ENCODE measurements around the gene ZNF672.
"Not testable (repeated sequence)": the region's sequence is repeated elsewhere in the genome, so short reads cannot be mapped to it uniquely, and the experiment has no call there.

ZNF672 gene

DNA sequence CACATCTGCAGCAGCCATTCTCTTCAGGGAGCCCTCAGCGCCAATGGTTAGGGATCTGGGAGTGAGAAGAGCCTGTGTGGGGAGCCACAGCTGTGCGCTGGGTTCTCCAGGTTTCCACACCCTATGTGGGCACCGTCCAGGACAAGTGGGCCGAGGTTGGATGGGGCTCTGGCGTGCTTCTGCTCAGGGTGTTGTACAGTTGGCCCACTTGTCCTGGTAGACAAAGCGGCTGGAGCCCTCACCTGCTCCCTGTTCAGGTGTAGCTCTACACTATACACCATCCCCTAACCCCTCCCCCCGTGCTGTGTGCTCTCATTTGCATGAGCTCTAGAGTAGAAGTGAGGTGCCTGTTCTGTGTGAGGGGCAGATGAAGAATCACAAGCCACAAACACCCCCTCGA, 24.5 kb upstream of the ZNF672 start:
- no peak for DNase-seq

DNA sequence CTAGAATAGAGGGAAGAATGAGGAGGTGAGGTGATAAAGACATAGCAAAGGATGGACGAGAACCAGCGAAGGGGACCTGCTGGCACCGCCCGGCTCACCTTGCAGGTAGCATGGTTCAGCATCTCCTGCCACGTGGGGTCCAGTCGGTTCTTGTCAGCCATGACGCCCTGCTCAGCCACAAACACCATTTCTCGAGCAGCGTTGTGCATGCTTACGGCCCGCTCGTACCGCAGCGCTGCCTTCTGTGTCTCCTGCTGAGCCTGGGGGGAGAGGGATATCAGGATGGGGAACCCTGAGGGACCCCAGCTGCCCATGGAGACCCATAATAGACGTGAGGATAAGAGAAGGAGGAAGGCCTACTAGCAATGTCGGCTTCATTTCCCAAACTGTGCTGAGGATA, 23.7 kb upstream of the ZNF672 start:
- no peak for DNase-seq

DNA sequence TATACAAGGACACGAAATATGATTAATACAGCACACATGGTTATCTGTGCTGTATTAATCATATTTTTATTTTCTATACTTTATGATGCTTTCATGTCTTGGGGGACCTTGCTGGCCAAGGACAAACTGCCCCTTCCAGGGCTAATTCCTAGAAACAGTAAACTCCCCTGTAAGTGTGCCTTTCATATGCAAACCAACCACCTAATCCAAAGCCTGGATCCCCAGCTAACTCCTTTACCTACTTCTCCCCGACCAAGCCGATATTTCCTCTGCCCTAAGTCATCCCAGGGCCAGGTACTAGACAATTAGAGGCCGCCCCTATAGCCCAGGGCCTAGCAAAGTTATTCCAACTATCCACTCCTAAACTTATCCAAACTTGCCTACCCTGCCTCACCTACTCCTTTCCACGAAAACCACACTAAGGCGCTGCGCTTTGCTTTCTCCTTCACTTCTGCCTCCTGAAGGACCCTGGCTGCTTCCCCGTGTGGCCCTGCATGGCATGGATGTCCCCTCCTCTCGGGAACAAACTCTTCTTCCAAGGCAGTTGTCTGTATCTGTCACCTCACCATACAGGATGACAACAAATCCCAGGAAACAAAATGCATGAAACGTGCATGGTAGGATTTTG, 22.5 kb upstream of the ZNF672 start:
- no peak for DNase-seq

- no peak for DNase-seq
These were observed 21.8 kb upstream of the ZNF672 start for GRCh38 chr1:248816042-248816851.

DNA sequence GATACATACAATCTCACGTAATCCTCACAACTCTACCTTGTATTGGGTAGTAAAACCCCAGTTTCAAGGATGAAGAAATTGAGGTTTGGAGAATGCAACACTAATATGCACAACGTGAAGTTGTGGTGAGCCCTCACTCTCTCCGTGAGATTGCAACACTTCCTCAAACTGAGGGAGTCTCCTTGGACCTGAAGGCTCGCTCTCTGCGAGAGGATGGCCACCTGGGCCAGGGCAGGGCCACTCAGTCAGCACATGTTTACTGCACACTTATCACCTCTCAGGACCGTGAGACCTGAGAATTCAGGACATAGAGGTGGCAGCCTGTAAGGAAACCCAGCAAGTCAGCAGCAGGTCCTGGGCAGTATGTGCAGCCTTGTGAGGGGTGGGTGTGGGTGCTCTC, 21.0 kb upstream of the ZNF672 start:
- no peak for DNase-seq

DNA sequence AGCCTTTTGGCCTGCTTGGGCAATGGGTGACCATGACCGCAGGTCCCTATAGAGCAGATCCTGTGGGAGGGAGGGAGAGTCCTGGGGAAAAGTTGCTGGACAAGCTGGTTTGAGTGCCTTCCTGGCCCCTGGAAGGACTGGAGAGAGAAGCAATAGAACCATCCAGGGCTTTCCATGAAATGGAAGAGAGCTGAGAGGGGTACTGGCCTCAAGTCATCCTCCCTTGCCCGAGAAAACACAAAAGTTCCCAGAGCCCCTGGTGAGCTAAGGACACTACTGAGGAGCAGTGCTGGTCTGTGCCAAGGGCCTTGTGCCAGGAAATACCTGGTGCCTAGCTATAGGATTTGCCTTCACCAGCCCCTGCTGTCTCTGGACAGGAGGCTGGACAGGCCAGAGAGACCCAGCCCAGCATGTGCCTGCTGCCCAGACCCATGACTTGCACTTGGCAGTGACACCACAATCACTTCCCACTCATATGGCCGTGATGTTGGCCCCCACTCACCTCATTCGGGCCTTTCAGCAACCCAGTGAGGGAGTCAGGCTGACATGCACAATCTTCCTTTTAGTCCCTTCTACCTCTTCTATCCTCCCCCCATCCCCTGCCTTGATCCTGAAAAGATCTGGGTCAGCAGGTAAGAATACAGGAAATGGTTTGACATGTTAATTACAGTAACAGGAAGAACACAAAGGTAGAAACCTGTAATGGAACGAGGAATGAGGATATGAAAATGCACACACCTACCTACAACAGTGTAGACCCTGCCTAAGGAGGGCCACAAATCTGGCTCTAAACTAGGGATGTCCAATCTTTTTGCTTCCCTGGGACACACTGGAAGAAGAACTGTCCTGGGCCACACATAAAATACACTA, 19.3 kb upstream of the ZNF672 start:
- no peak for DNase-seq

GRCh38 chr1:248820041-248820585, 17.9 kb upstream of the ZNF672 start:
- DNase-seq = peak; percentile 6

GRCh38 chr1:248821101-248821500, 16.9 kb upstream of the ZNF672 start:
- DNase-seq = peak; percentile 3

DNA sequence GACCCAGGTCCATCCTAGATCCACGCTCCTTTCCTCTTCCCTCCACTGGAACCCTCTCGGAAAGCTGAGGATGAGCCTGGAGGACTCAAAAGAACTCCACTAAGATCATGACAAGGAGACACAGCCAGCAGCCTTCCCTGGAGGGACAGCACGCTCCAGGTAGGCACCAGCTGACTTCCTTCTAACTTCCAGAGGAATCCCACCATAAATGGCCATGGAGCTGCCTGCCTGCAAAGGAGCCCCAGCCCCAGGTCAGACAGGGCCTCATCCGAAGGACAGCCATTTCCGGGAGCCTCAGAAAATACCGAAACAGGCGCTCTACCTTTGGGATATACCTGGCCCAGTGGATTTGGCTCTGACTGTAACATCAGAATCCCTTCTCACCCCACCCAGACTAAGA, 16.4 kb upstream of the ZNF672 start:
- DNase-seq = peak; percentile 2

- DNase-seq = peak; percentile 3
These were observed 15.6 kb upstream of the ZNF672 start for GRCh38 chr1:248822148-248823032.

GRCh38 chr1:248823517-248824001, 14.5 kb upstream of the ZNF672 start:
- no peak for DNase-seq

DNA sequence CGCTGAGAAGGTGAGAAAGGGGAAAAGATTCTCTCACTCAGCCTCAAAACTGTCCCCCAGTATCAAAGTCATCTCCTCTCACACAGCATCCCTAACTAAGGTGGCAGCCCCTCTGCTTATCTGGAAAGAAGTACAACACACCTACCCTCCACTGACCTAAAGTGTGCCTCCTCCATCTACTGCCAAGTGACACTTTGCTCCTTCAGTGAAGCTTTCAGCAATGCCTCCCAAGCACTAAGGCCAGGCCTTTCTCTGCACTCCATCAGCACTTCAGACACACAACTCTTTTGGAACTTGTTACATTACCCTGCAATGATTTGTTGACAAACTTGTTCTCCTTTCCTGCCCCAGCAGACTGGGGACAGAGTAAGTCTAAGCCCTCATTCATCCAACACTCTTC, 13.7 kb upstream of the ZNF672 start:
- no peak for DNase-seq

- DNase-seq = no peak
These were observed 13.3 kb upstream of the ZNF672 start for GRCh38 chr1:248824701-248825100.

- no peak for DNase-seq
These were observed 12.9 kb upstream of the ZNF672 start for GRCh38 chr1:248825136-248825535.

GRCh38 chr1:248825573-248825908, 12.5 kb upstream of the ZNF672 start:
- DNase-seq = no peak

DNA sequence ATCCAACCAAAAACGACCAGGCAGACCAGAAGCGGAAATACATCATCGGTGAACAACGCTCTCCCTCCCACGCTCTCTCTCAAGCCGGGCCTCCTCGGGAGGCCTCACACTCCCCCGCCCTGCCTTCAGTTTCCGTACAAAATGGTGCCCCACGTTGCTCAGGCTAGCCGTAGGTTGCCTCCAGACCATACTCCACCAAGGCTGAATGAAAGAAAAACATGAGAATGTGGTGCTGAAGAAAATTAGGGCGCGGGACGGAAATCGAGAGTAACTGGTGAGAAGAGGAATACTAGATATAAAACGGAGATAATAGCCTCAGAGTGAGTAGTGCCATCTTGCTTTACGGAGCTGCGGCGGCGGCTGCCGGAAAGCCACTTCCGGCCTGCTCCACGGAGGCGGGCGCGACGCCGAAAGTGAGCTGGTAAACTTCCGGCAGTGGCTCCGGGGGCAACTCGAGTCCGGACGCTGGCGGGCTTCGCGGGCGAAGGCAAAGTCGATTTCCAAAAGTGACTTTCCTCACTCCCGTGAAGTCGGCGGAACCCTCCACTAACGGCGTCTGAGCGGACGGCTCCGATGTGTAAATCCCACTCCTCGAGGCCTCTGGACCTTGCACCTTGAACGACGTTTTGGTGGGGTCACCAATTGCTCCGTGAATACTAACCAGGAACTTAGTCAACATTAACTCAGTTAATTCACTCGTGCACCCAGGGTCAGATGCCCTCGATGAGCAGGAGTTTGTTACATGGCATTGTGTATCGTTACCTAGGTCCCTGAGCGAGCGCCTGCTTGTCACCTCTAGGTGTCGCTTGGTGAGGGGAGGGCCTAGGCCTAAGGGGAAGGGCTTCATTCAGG, 11.9 kb upstream of the ZNF672 start, which contains the start of gene SH3BP5L:
Gene SH3BP5L (minus strand): TSS at position 7 of the 852 bp plus-strand sequence. CDS start 980 bp downstream, outside the sequence.
- peak; percentile 82 for DNase-seq

DNA sequence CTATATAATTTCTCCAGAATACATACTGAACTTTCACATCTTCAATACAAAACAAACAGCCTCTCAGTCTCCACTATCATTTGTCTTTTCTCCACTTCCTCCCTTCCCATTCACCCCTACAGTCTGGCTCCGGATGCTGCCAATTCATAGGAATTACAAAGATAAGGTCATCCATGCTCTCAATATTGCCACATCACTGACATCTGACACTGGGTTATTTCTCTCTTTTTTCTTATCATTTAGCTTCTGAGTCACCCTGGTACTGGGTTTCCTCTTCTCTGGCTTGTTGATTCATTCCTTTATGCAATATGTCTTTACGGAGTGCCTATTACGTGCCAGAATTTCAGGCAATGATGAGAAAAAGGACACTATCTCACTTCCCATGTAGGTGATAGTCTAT, 9.2 kb upstream of the ZNF672 start:
- DNase-seq = no peak

DNA sequence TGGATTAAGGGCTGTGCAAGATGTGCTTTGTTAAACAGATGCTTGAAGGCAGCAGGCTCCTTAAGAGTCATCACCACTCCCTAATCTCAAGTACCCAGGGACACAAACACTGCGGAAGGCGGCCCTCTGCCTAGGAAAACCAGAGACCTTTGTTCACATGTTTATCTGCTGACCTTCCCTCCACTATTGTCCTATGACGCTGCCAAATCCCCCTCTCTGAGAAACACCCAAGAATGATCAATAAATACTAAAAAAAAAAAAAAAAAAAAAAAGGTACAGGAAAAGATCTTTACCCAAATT, 7.4 kb upstream of the ZNF672 start:
- not testable (repeated sequence) for DNase-seq

DNA sequence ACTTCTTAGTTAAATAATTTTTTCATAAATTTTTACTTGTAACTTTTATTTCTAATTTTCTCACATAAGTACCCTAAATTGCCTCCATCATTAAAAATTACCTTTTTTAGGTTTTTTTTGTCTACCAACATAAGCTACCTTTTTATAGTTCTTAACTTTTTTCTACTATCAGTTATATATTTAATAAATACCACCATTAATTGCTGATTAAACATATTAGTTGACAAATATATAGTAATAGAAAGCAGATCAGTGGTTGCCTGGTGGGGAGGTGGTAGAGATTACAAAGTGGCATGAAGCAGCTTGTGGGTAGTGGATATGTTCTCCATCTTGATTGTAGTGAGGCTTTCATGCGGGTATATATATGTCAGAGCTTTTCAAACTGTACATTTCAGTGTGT, 6.2 kb upstream of the ZNF672 start:
- DNase-seq = no peak

GRCh38 chr1:248834343-248834940, 3.6 kb upstream of the ZNF672 start:
- no peak for DNase-seq
